Measurements from ENCODE around the gene GRID1.

DNA sequence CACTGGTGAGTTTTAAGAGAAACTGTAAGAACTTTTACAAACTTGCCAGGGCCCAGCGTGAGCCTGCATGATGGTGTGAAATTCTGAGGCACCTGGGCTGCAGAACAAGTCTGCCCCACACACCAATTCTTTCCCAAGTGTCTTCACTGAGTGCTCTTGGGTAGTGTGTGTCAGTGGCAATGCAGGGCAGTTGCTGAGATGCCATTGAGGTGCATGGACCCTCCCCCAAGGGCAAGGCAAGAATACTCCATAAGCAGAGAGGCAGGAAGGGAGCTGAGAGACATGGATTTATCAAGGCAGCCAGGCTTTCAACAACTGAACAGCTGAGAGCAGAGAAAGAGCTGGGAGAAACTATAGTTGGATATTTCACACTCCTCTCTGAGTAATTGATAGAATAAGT lies 801.2 kb downstream of the GRID1 start:
- TF ChIP-seq, protein P1, sequence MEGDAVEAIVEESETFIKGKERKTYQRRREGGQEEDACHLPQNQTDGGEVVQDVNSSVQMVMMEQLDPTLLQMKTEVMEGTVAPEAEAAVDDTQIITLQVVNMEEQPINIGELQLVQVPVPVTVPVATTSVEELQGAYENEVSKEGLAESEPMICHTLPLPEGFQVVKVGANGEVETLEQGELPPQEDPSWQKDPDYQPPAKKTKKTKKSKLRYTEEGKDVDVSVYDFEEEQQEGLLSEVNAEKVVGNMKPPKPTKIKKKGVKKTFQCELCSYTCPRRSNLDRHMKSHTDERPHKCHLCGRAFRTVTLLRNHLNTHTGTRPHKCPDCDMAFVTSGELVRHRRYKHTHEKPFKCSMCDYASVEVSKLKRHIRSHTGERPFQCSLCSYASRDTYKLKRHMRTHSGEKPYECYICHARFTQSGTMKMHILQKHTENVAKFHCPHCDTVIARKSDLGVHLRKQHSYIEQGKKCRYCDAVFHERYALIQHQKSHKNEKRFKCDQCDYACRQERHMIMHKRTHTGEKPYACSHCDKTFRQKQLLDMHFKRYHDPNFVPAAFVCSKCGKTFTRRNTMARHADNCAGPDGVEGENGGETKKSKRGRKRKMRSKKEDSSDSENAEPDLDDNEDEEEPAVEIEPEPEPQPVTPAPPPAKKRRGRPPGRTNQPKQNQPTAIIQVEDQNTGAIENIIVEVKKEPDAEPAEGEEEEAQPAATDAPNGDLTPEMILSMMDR (IDR thresholded peaks at IDR 0.05), result no peak
- TF ChIP-seq POLR2A (IDR thresholded peaks at IDR 0.05), result no peak

All from lower leg skin (tissue), 3 donors.